RWPE1 (cell line): Measurements from ENCODE around the gene CRACDL.

Experiments used
- CTCF ChIA-PET: fragments of 350-600 bp; sonication (Branson Sonifier 250); formaldehyde crosslinking; extraction: SDS; loops from one replicate; lab custom pipeline; 2021; lab: Yijun Ruan, JAX
- POLR2A ChIA-PET: fragments of 400-600 bp; formaldehyde crosslinking; extraction: SDS; loops from one replicate; lab custom pipeline; 2020; ENCODE audit warnings: antibody characterized with exemption; ENCODE audit not compliant: low non-redundant PET; lab: Yijun Ruan, JAX
- DNase-seq: peaks from one replicate; pipeline ENCODE4 v3.0.0; 2012; ENCODE audit warnings: low spot score
- H3K27ac ChIP-seq: fragments of 450-650 bp; 2 replicates; pipeline ENCODE4 v1.5.1; 2017
- TF ChIP-seq, protein P1 (sequence below): fragments of 450-650 bp; conservative IDR thresholded peaks from 2 replicates; pipeline ENCODE4 v1.5.1; 2017; ENCODE audit warnings: low read depth, mild to moderate bottlenecking

CRACDL gene

DNA sequence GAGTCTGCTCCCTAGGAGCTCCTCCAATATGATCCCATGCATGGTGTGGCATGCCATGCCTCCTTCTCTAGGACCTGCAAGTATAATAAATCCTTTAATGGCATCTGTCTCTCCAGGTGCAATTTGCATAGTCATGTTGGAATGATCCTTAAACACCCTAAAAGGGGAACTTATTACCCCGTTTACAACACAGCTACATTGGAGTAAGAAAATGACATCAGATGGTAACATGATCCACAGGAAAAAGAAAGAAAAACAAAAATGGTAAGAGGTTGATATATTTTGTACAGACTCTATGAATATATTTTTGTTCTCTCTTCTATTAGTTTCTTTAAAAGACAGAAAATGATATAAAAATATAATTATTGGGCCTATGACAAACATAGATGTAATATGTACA lies 79.0 kb downstream of the CRACDL start:
- POLR2A ChIA-PET = no interaction called here
- TF ChIP-seq, protein P1, sequence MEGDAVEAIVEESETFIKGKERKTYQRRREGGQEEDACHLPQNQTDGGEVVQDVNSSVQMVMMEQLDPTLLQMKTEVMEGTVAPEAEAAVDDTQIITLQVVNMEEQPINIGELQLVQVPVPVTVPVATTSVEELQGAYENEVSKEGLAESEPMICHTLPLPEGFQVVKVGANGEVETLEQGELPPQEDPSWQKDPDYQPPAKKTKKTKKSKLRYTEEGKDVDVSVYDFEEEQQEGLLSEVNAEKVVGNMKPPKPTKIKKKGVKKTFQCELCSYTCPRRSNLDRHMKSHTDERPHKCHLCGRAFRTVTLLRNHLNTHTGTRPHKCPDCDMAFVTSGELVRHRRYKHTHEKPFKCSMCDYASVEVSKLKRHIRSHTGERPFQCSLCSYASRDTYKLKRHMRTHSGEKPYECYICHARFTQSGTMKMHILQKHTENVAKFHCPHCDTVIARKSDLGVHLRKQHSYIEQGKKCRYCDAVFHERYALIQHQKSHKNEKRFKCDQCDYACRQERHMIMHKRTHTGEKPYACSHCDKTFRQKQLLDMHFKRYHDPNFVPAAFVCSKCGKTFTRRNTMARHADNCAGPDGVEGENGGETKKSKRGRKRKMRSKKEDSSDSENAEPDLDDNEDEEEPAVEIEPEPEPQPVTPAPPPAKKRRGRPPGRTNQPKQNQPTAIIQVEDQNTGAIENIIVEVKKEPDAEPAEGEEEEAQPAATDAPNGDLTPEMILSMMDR = no peak

DNA sequence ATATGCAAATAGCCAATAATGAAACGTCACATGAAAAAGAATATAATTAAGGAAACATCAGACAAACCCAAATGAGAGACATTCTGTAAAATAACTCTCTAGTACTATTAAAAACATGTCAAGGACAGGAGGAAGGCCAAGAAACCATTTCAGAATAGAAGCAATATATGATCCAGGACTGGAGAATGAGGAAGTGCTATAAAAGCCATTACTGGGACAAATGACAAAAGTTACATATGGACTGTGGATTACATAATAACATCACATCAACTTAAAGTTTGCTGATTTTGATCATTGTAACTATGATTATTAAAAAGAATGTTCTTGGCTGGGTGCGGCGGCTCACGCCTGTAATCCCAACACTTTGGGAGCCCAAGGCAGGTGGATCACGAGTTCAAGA lies 81.3 kb downstream of the CRACDL start:
- ChIA-PET CTCF (no interaction called here), POLR2A (no interaction called here)

More for the DNA sequence above, 79.0 kb downstream of the CRACDL start:
- CTCF ChIA-PET = no interaction called here
- H3K27ac ChIP-seq = no peak overlapping the region
- no peak for DNase-seq

DNA sequence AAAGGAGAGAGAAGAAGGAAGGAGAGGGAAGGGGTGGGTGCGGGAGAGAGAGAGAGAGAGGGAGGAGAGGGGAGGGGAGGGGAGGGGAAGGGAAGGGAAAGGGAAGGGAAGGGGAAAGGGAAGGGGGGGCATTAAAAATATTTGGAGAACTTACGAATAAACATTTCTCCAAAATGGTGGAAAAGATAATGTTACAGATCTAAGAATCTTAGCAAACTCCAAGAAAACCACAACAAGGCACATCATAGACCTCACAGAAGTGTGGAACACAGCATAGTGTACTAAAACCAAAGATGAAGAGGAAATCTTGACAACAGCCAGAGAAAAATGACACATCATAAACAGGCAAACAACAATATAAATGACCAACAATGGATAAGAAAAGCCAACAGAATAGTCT lies 83.1 kb downstream of the CRACDL start:
- POLR2A ChIA-PET = no interaction called here

More for the DNA sequence above, 81.3 kb downstream of the CRACDL start:
- no peak for DNase-seq
- no peak overlapping the region for H3K27ac ChIP-seq
- TF ChIP-seq, protein P1 = no peak

DNA sequence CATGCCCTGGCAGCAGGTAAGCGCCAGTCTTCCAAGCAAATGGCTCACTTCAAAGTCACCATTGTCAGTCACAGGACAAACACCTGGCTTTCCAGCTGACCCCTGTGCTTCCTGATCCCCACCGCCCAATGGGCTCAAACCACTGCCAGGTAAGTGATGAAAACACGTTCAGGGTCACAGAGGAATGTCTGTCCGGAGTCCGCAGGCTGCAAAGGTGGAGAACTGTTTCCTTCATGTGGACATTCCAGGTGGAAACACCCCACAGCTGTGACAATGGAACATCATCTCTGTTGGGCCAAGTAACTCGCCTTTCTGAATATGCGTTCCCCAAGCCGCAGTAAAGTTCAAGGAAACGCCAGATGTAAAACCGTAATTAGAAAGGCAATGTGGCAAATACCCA lies 86.0 kb downstream of the CRACDL start:
- CTCF ChIA-PET = interaction anchor here (0.6 kb wide), 1 partner anchor 204 kb away, joined by 3 read pairs; no protein-coding TSS in a partner anchor
- POLR2A ChIA-PET = no interaction called here
- TF ChIP-seq, protein P1 = no peak
- H3K27ac ChIP-seq = no peak overlapping the region
- DNase-seq = no peak

More for the DNA sequence above, 83.1 kb downstream of the CRACDL start:
- TF ChIP-seq, protein P1 = no peak
- DNase-seq = no peak
- CTCF ChIA-PET = interaction anchor here (0.6 kb wide), 1 partner anchor 15 kb away, joined by 3 read pairs; no protein-coding TSS in a partner anchor
- H3K27ac ChIP-seq = no peak overlapping the region

DNA sequence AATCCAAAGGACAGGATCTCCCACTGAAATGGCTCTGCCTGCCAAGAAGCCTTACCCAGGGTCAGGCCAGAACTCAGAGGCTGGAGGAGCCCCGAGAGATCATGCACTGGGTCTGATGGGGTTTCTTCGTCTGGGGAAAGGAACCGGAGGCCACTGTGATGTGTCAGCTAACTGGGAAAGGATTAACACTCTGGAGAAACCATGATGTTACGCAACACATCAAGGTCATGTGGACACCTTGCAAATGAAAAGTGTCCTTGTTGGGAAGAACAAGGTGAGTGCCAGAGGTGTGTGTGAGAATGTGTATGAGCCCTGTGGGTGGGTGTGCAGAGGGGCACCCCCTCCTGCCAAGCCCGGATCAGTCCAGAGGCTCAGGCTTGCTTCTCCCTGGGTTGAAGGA lies 86.9 kb downstream of the CRACDL start:
- DNase-seq = no peak
- POLR2A ChIA-PET = no interaction called here
- H3K27ac ChIP-seq = no peak overlapping the region
- TF ChIP-seq, protein P1 = no peak
- CTCF ChIA-PET = no interaction called here

DNA sequence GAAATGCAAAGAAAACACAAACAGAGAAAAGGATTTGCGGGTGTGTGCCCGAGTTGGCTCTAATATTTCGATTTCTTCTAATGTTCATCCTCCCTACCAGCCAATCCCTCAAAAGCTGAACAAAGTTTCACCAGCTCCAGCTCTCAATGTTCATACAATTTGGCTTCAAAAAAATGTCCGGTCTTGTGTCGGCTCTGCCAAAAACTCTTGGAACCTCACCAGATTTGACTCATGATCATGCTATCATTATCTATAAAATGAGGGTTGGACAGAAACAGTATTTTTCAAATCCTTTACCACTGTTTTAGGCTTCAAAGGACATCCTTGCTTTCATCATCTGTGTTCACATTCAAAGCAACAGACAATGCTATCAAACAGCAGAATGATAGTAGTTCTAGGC lies 88.2 kb downstream of the CRACDL start:
- DNase-seq = no peak
- ChIA-PET POLR2A (no interaction called here), CTCF (no interaction called here)
- no peak overlapping the region for H3K27ac ChIP-seq
- TF ChIP-seq, protein P1 = no peak
